Measurements from ENCODE around the gene DHRS13. TPM values are rescaled to one million over a fixed set of nuclear protein-coding genes. Genes with fewer than 3 reads are reported as not detected.
"Not testable (repeated sequence)": the region's sequence is repeated elsewhere in the genome, so short reads cannot be mapped to it uniquely, and the experiment has no call there.

Gene DHRS13
- total RNA-seq, 2 experiments from 2014 or later: 28.4 to 29.2 TPM

DNA sequence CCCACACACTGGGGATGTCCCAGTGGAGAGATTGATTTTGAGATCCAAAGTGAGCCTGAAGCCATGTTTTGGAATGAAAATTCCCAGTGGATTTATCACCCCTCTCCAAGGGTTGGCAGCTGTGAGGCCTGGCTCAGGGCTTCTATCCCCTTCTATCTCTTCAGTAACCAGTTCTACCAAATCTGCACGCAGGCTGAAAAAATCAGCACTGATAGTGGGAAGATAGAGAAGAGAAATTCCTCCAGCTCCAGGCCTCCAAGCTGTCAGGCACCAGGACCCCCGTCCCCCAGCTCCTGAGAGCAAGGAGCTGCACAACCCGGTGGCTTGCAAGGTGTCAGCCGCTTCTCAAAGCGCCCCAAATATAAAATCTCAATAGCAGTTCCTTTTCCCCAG, 6.4 kb downstream of the DHRS13 start:
- peak overlapping the region; percentile 69; the same call in 1 of the 2 replicates for H2AFZ ChIP-seq (ENCODE audit: low read length)
- no TSS peak for BruUV-seq (replicated peaks)

DNA sequence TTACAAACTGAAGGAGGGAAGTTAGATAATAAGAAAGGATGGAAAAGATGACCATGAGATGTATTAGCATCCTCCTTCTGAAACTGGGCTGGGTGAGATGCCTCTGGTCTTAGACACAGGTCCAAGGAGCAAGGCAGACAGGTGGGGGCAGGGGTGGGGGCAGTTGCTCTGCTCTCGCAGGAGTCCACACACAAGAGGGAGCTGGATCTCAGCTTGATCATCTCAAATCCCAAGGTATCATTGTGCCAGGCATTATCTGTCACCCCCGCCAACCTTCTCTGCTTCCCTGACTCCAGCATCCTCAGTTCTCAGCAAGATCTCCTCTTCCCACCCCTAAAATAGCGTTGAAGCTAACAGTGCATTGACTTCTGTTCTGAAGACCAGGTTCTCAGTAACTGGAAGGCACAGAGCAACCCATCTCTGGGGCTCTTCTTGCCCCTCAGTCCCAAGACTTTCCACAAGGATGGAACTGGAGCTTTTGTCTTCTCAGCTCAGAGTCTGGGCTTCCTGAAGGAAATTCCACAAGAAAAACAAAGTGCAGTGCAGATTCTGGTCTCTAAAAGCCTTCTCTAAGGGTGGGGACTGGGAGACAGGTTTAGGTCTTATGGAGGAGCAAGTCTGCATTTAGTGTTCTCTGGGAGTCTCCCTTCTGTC, 7.0 kb downstream of the DHRS13 start:
- CTCF ChIA-PET (ENCODE audit: unreplicated experiment): interaction anchor here (0.6 to 1.6 kb wide), 2 partner anchors 54 to 132 kb away, joined by 3 to 4 read pairs; no protein-coding TSS in a partner anchor

More for the DNA sequence above, 6.4 kb downstream of the DHRS13 start:
- ChIA-PET POLR2A (interaction anchor here (0.9 kb wide), 1 partner anchor 10 kb away, joined by 5 read pairs; no protein-coding TSS in a partner anchor), CTCF (ENCODE audit: unreplicated experiment) (interaction anchor here (0.6 to 1.6 kb wide), 2 partner anchors 55 to 133 kb away, joined by 3 to 4 read pairs; no protein-coding TSS in a partner anchor)
- peak overlapping the region; percentile 91 for H3K27ac ChIP-seq (ENCODE audit: low read depth, low read length, poor library complexity, severe bottlenecking)
- no peaks in the 10 kb centered on the region for H4K20me1 ChIP-seq (ENCODE audit: insufficient read depth, low read length)
- no peak for TF ChIP-seq EZH2phosphoT487 (IDR thresholded peaks at IDR 0.05; ENCODE audit: borderline replicate concordance, low read depth, low read length)
- TF ChIP-seq, protein P1, sequence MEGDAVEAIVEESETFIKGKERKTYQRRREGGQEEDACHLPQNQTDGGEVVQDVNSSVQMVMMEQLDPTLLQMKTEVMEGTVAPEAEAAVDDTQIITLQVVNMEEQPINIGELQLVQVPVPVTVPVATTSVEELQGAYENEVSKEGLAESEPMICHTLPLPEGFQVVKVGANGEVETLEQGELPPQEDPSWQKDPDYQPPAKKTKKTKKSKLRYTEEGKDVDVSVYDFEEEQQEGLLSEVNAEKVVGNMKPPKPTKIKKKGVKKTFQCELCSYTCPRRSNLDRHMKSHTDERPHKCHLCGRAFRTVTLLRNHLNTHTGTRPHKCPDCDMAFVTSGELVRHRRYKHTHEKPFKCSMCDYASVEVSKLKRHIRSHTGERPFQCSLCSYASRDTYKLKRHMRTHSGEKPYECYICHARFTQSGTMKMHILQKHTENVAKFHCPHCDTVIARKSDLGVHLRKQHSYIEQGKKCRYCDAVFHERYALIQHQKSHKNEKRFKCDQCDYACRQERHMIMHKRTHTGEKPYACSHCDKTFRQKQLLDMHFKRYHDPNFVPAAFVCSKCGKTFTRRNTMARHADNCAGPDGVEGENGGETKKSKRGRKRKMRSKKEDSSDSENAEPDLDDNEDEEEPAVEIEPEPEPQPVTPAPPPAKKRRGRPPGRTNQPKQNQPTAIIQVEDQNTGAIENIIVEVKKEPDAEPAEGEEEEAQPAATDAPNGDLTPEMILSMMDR (conservative IDR thresholded peaks at IDR 0.05; ENCODE audit: low read length): no peak
- H3K79me2 ChIP-seq (ENCODE audit: insufficient read depth, low read depth, low read length): peaks cover 49% of the 10 kb centered on the region
- H3K4me3 ChIP-seq (ENCODE audit: low read depth, low read length, poor library complexity, severe bottlenecking): peak overlapping the region; percentile 89
- peaks cover 33% of the 10 kb centered on the region for H3K36me3 ChIP-seq (ENCODE audit: insufficient read depth, low read length)
- H3K4me1 ChIP-seq (ENCODE audit: insufficient read depth, low read length, poor library complexity, severe bottlenecking): peaks cover 72% of the 10 kb centered on the region
- H3K4me2 ChIP-seq (ENCODE audit: low read length): peak overlapping the region; percentile 100
- no peaks in the 10 kb centered on the region for H3K9me2 ChIP-seq (ENCODE audit: insufficient read depth, low read length)
- no peak for DNase-seq (ENCODE audit: low spot score)
- intact Hi-C loops (cut with micrococcal nuclease; ENCODE audit: unreplicated experiment): loop anchor here (2.0 kb wide), 1 partner anchor 54 kb away; the partner anchor contains the start of gene FAM222B
- H3K9me3 ChIP-seq (ENCODE audit: low read length): no peaks in the 10 kb centered on the region

DNA sequence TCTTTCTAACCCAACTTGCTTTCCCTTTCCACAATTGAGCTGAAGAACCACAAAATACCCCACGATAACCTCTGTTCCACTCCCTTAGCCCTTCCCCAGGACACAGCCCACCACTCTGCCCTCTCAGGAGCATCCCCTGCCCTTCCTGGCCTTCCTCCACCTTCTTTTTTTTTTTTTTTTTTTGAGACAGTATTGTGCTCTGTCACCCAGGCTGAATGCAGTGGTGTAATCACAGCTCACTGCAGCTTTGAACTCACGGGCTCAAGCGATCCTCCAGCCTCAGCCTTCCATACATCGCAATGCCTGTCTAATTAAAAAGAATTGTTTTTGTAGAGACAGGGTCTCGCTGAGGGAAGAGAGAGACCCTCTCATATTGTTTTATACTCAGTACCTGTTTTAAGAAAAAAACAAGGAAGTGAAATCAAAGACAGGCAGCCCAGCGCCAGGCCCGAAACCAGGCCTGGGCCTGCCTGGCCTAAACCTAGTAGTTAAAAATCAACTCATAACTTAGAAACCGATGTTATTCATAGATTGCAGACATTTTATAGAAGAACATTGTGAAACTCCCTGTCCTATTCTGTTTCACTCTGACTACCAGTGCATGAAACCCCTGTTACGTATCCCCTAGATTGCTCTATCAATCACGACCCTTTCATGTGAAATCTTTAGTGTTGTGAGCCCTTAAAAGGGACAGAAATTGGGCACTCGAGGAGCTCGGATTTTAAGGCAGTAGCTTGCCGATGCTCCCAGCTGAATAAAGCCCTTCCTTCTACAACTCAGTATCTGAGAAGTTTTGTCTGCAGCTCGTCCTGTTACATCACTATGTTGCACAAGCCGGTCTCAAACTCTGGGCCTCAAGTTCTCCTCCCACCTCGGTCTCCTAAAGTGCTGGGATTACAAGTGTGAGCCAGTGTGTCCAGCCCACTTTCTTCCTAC, 9.4 kb downstream of the DHRS13 start:
- Histone ChIP-seq H3K27ac (ENCODE audit: low read depth, low read length, poor library complexity, severe bottlenecking) (peak overlapping the region; percentile 91), H3K4me1 (ENCODE audit: insufficient read depth, low read length, poor library complexity, severe bottlenecking) (peaks cover 75% of the 10 kb centered on the region), H3K36me3 (ENCODE audit: insufficient read depth, low read length) (peaks cover 25% of the 10 kb centered on the region), H3K4me3 (ENCODE audit: low read depth, low read length, poor library complexity, severe bottlenecking) (peak overlapping the region; percentile 53), H3K79me2 (ENCODE audit: insufficient read depth, low read depth, low read length) (peaks cover 38% of the 10 kb centered on the region), H3K4me2 (ENCODE audit: low read length) (peak overlapping the region; percentile 71)
- H4K20me1 ChIP-seq (ENCODE audit: insufficient read depth, low read length); H3K9me3 ChIP-seq (ENCODE audit: low read length); BruUV-seq (replicated peaks); intact Hi-C loops (cut with micrococcal nuclease; ENCODE audit: unreplicated experiment); H2AFZ ChIP-seq (ENCODE audit: low read length); H3K9me2 ChIP-seq (ENCODE audit: insufficient read depth, low read length): not testable (repeated sequence)
- DNase-seq (ENCODE audit: low spot score): peak; percentile 54
- ChIA-PET POLR2A (interaction anchor here (0.6 to 1.7 kb wide), 11 partner anchors 23 to 1036 kb away, joined by 3 to 7 read pairs (median 4); partner anchors contain the start of gene FAM222B), CTCF (ENCODE audit: unreplicated experiment) (interaction anchor here (0.6 to 1.4 kb wide), 2 partner anchors 8 to 51 kb away, joined by 5 to 8 read pairs; no protein-coding TSS in a partner anchor)

More for the DNA sequence above, 7.0 kb downstream of the DHRS13 start:
- POLR2A ChIA-PET: interaction anchor here (0.9 kb wide), 1 partner anchor 9 kb away, joined by 5 read pairs; no protein-coding TSS in a partner anchor
- peak overlapping the region; percentile 91 for H3K27ac ChIP-seq (ENCODE audit: low read depth, low read length, poor library complexity, severe bottlenecking)
- no peaks in the 10 kb centered on the region for H3K9me3 ChIP-seq (ENCODE audit: low read length)
- H3K9me2 ChIP-seq (ENCODE audit: insufficient read depth, low read length): no peaks in the 10 kb centered on the region
- H3K4me3 ChIP-seq (ENCODE audit: low read depth, low read length, poor library complexity, severe bottlenecking): peak overlapping the region; percentile 89
- TF ChIP-seq, protein P1 (conservative IDR thresholded peaks at IDR 0.05; ENCODE audit: low read length): no peak
- no peak for TF ChIP-seq EZH2phosphoT487 (IDR thresholded peaks at IDR 0.05; ENCODE audit: borderline replicate concordance, low read depth, low read length)
- H2AFZ ChIP-seq (ENCODE audit: low read length): no peak overlapping the region
- intact Hi-C loops (cut with micrococcal nuclease; ENCODE audit: unreplicated experiment): loop anchor here (2.0 kb wide), 1 partner anchor 53 kb away; the partner anchor contains the start of gene FAM222B
- BruUV-seq (replicated peaks): no TSS peak
- H3K4me1 ChIP-seq (ENCODE audit: insufficient read depth, low read length, poor library complexity, severe bottlenecking): peaks cover 72% of the 10 kb centered on the region
- H4K20me1 ChIP-seq (ENCODE audit: insufficient read depth, low read length): no peaks in the 10 kb centered on the region
- peaks cover 37% of the 10 kb centered on the region for H3K36me3 ChIP-seq (ENCODE audit: insufficient read depth, low read length)
- H3K79me2 ChIP-seq (ENCODE audit: insufficient read depth, low read depth, low read length): peaks cover 43% of the 10 kb centered on the region
- peak overlapping the region; percentile 100 for H3K4me2 ChIP-seq (ENCODE audit: low read length)
- DNase-seq (ENCODE audit: low spot score): peak; percentile 38
